GM23338 (cell line): ENCODE results near the gene NTN1. TPM values are rescaled to one million over a fixed set of nuclear protein-coding genes. Genes with fewer than 3 reads are reported as not detected.

ENCODE experiments used
- ATAC-seq: fragments of 200-7000 bp; cut with Tn5 transposase; 3 replicates; pipeline ENCODE4 v1.9.1; 2020
- DNase-seq: peaks from one replicate; pipeline ENCODE4 v3.0.0-alpha.2; 2015; ENCODE audit warnings: low spot score
- H2AFZ ChIP-seq: fragments of 200-600 bp; sonication (generic); 2 replicates; pipeline ENCODE4 v1.8.0; 2016; ENCODE audit warnings: antibody characterized with exemption, mild to moderate bottlenecking, moderate library complexity
- H3F3A ChIP-seq: fragments of 200-600 bp; sonication (generic); replicated peaks from 2 replicates; pipeline ENCODE4 v1.8.0; 2017; ENCODE audit warnings: antibody characterized with exemption, mixed run types, low read depth
- H3K27ac ChIP-seq: fragments of 200-600 bp; sonication (generic); 2 replicates; pipeline ENCODE4 v1.6.1; 2016; ENCODE audit warnings: low read depth
- H3K27me3 ChIP-seq: fragments of 200-600 bp; sonication (generic); 2 replicates; pipeline ENCODE4 v1.8.0; 2016; ENCODE audit warnings: mild to moderate bottlenecking, mixed run types, moderate library complexity; ENCODE audit not compliant: insufficient read depth
- H3K36me3 ChIP-seq: fragments of 200-600 bp; sonication (generic); 2 replicates; pipeline ENCODE4 v1.8.0; 2016; ENCODE audit warnings: mild to moderate bottlenecking; ENCODE audit not compliant: insufficient read depth
- H3K4me1 ChIP-seq: fragments of 200-600 bp; sonication (generic); 2 replicates; pipeline ENCODE4 v1.8.0; 2016; ENCODE audit warnings: mild to moderate bottlenecking, moderate library complexity; ENCODE audit not compliant: insufficient read depth
- H3K4me2 ChIP-seq: fragments of 200-600 bp; sonication (generic); 2 replicates; pipeline ENCODE4 v1.7.1; 2017; ENCODE audit warnings: mixed run types
- H3K4me3 ChIP-seq: fragments of 200-600 bp; sonication (generic); 2 replicates; pipeline ENCODE4 v1.6.1; 2016; ENCODE audit warnings: mixed run types
- H3K79me2 ChIP-seq: fragments of 200-600 bp; sonication (generic); replicated peaks from 2 replicates; pipeline ENCODE4 v1.8.0; 2017; ENCODE audit warnings: mild to moderate bottlenecking; ENCODE audit not compliant: insufficient read depth
- H3K9me2 ChIP-seq: fragments of 200-600 bp; sonication (generic); 2 replicates; pipeline ENCODE4 v1.8.0; 2017; ENCODE audit not compliant: insufficient read depth
- H4K20me1 ChIP-seq: fragments of 200-600 bp; sonication (generic); replicated peaks from 2 replicates; pipeline ENCODE4 v1.8.0; 2017; ENCODE audit warnings: mild to moderate bottlenecking; ENCODE audit not compliant: insufficient read depth
- H3K27ac Mint-ChIP-seq: 2 replicates; pipeline ENCODE4 v1.8.0; 2020; ENCODE audit warnings: inconsistent platforms, mild to moderate bottlenecking, moderate library complexity, mixed read lengths
- H3K27me3 Mint-ChIP-seq: 3 replicates; pipeline ENCODE4 v1.8.0; 2022; ENCODE audit warnings: low read depth, mild to moderate bottlenecking, moderate library complexity, mixed read lengths, inconsistent platforms; ENCODE audit not compliant: insufficient read depth, poor library complexity
- H3K36me3 Mint-ChIP-seq: 3 replicates; pipeline ENCODE4 v1.8.0; 2021; ENCODE audit warnings: low read depth, mild to moderate bottlenecking, inconsistent platforms, moderate library complexity, mixed read lengths
- H3K4me1 Mint-ChIP-seq: 3 replicates; pipeline ENCODE4 v1.8.0; 2020; ENCODE audit warnings: mild to moderate bottlenecking, inconsistent platforms, mixed read lengths
- H3K4me3 Mint-ChIP-seq: 3 replicates; pipeline ENCODE4 v1.8.0; 2021; ENCODE audit warnings: moderate library complexity, mild to moderate bottlenecking, inconsistent platforms, mixed read lengths
- H3K9me3 Mint-ChIP-seq: 3 replicates; pipeline ENCODE4 v1.8.0; 2020; ENCODE audit warnings: moderate library complexity, mild to moderate bottlenecking, inconsistent platforms, mixed read lengths
- CREB1 ChIP-seq: fragments of 250-450 bp; sonication (Bioruptor Pico); IDR thresholded peaks from 2 replicates; pipeline ENCODE4 v1.5.0; 2020; ENCODE audit warnings: low read depth, mild to moderate bottlenecking, moderate library complexity
- EZH2 ChIP-seq: fragments of 200-600 bp; sonication (generic); IDR thresholded peaks from one replicate; pipeline ENCODE4 v1.8.0; 2017; ENCODE audit warnings: antibody characterized with exemption, mild to moderate bottlenecking, low read depth; ENCODE audit not compliant: unreplicated experiment
- EZH2phosphoT487 ChIP-seq: fragments of 200-600 bp; sonication (generic); IDR thresholded peaks from one replicate; pipeline ENCODE4 v1.8.1; 2018; ENCODE audit warnings: antibody characterized with exemption; ENCODE audit not compliant: unreplicated experiment
- JUNB ChIP-seq: IDR thresholded peaks from one replicate; pipeline ENCODE4 v1.6.1; 2016; ENCODE audit warnings: antibody characterized with exemption; ENCODE audit not compliant: unreplicated experiment
- NANOG ChIP-seq: IDR thresholded peaks from 2 replicates; pipeline ENCODE4 v1.6.1; 2016; ENCODE audit warnings: antibody characterized with exemption, borderline replicate concordance
- POLR2AphosphoS5 ChIP-seq: IDR thresholded peaks from 2 replicates; pipeline ENCODE4 v1.6.1; 2016; ENCODE audit warnings: antibody characterized with exemption, low read depth
- STAT1 ChIP-seq: IDR thresholded peaks from one replicate; pipeline ENCODE4 v1.6.1; 2016; ENCODE audit warnings: antibody characterized with exemption; ENCODE audit not compliant: unreplicated experiment
- ZNF114 ChIP-seq: fragments of 250-450 bp; sonication (Bioruptor Pico); IDR thresholded peaks from 2 replicates; pipeline ENCODE4 v1.5.0; 2020; ENCODE audit warnings: mild to moderate bottlenecking, moderate library complexity
- polyA plus RNA-seq: library from polyadenylated mRNA; unstranded; fragments of >200 nt; fragmentation: Nextera tagmentation; extraction: Ambion mirVana; gene quantifications from 2 replicates; pipeline ENCODE4 v1.2.1, GENCODE V29; 2016
- total RNA-seq: library from RNA; depleted of rRNA; stranded (reverse); fragments of >200 nt; shearing (Covaris generic); gene quantifications from 2 replicates; pipeline ENCODE4 v1.2.3, GENCODE V29; 2014
- TF ChIP-seq, protein P1 (sequence below): IDR thresholded peaks from 2 replicates; pipeline ENCODE4 v1.6.1; 2016; ENCODE audit warnings: antibody characterized with exemption
- TF ChIP-seq, protein P2 (sequence below): IDR thresholded peaks from one replicate; pipeline ENCODE4 v1.6.1; 2018; ENCODE audit warnings: antibody characterized with exemption; ENCODE audit not compliant: unreplicated experiment

Gene NTN1
- total and polyA plus RNA-seq, 2 experiments from 2014 or later, result 0.57 to 2.6 TPM

DNA sequence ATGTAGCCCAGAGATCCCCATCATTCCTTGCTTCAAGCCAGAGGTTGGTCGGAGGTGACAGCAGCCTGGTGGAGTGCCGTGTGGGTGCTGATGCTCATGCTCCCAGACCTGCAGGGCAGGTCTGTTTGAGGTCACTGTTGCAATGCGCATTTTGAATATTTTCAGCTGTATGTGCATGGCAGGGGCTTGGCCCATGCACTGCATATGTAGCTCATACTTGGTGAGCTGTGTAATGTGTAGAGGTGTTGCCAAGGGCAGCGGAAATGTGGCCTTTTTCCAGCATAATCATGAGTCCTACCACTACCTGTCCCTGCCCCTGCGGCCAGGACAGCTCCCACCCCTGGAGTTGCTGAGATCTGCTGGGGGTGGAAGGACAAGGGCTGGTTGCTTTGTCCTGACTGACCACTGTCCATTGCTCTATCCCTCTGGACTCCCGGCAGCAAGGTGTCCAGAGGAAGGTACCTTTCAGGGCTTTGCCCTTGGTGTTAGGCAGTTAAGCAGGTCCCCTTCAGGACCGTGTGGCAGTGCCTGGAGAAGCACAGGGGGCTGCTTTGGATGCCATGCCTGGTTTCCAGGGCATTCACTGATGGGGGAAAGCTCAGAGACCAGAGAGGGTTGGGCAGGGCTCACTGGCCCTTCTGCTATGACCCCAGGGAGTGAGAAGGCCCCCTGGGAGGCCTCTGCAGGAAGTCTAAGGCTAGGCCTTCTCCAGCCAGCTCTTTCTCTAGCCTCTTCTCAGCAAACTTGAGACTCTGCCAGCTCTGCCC lies 215.2 kb downstream of the NTN1 start:
- H3K27me3 ChIP-seq, result peaks cover 12% of the 10 kb centered on the region; the same call in 1 of the 2 replicates
- peaks cover 16% of the 10 kb centered on the region for H3K27me3 Mint-ChIP-seq
- DNase-seq (no peak), ATAC-seq (no peak)
- peaks cover 17% of the 10 kb centered on the region for H3K4me1 ChIP-seq
- H3K9me3 Mint-ChIP-seq, result no peaks in the 10 kb centered on the region; the same call in 2 of the 3 replicates
- H3K36me3 ChIP-seq, result no peaks in the 10 kb centered on the region
- no peak overlapping the region for H3K27ac ChIP-seq
- no peak for TF ChIP-seq JUNB
- no peaks in the 10 kb centered on the region for H4K20me1 ChIP-seq
- no peak overlapping the region for H3K4me2 ChIP-seq
- peaks cover 11% of the 10 kb centered on the region for H3K4me1 Mint-ChIP-seq
- no peak overlapping the region for H2AFZ ChIP-seq
- H3K4me3 ChIP-seq, result no peak overlapping the region
- no peaks in the 10 kb centered on the region for H3K9me2 ChIP-seq
- H3K27ac Mint-ChIP-seq, result no peak overlapping the region
- no peaks in the 10 kb centered on the region for H3F3A ChIP-seq
- H3K36me3 Mint-ChIP-seq, result no peaks in the 10 kb centered on the region; the same call in 2 of the 3 replicates
- H3K4me3 Mint-ChIP-seq, result no peak overlapping the region
- H3K79me2 ChIP-seq, result no peaks in the 10 kb centered on the region

DNA sequence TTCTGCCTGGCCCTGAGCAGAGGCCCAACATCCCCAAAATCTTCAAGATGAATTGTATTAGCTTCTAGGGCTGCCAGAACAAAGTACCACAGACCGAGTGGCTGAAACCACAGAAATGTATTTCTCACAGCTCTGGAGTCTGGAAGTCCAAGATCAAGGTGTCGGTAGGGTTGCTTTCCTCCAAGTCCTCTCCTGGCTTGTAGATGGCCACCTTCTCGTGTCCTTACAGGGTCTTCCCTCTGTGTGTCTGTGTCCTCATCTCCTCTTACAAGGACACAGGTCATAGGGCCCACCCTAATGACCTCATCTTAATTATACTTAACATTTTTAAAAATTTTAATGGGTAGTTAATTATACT lies 215.7 kb downstream of the NTN1 start:
- Mint-ChIP-seq H3K4me1 (peaks cover 13% of the 10 kb centered on the region), H3K27me3 (peaks cover 18% of the 10 kb centered on the region)

DNA sequence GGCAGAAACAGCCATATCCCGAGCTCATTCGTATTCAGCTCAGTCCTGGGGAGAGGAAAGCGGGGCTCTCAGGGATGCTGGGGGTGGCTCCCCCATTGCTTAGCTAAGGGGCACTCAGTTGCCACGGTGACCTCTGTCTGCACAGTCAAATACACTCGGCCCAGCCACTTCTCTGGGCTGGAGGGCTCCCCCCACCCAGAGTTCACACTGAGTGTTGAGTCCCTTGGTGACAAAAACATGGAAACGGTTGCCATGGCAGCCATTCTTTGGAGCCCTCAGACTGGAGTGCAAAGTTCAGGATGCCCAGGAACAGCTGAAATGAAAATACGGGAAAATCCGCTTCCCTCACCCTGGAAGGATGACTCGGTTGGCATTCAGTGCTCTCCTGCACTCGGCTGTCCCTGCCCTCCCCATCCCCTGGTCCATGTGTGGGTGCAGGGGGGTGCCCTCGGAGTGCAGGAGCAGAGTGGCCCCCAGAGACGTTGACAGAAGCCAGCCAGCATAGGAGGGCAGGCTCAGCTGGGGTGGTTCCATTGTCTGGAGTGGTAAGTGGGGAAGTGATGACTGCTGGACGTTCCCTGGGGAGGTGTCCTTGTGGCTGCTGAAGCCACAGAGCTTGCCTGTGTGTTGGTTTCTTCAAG lies 216.5 kb downstream of the NTN1 start:
- H3K9me3 Mint-ChIP-seq, result no peaks in the 10 kb centered on the region; the same call in 2 of the 3 replicates
- Histone ChIP-seq H3K36me3 (no peaks in the 10 kb centered on the region), H3K27ac (no peak overlapping the region), H3K9me2 (no peaks in the 10 kb centered on the region), H3K4me3 (no peak overlapping the region), H2AFZ (no peak overlapping the region), H4K20me1 (no peaks in the 10 kb centered on the region), H3F3A (no peaks in the 10 kb centered on the region), H3K4me1 (peaks cover 17% of the 10 kb centered on the region), H3K27me3 (peaks cover 12% of the 10 kb centered on the region; the same call in 1 of the 2 replicates), H3K79me2 (no peaks in the 10 kb centered on the region), H3K4me2 (no peak overlapping the region)
- no peak overlapping the region for H3K4me3 Mint-ChIP-seq
- no peak for ATAC-seq
- no peaks in the 10 kb centered on the region; the same call in 2 of the 3 replicates for H3K36me3 Mint-ChIP-seq
- H3K27me3 Mint-ChIP-seq, result peaks cover 19% of the 10 kb centered on the region
- H3K4me1 Mint-ChIP-seq, result peaks cover 18% of the 10 kb centered on the region
- H3K27ac Mint-ChIP-seq, result no peak overlapping the region
- no peak for DNase-seq
- TF ChIP-seq EZH2 (no peak), POLR2AphosphoS5 (no peak), ZNF114 (CRISPR knock-in tag) (no peak), CREB1 (CRISPR knock-in tag) (no peak), NANOG (no peak), STAT1 (no peak)
- TF ChIP-seq, protein P1, sequence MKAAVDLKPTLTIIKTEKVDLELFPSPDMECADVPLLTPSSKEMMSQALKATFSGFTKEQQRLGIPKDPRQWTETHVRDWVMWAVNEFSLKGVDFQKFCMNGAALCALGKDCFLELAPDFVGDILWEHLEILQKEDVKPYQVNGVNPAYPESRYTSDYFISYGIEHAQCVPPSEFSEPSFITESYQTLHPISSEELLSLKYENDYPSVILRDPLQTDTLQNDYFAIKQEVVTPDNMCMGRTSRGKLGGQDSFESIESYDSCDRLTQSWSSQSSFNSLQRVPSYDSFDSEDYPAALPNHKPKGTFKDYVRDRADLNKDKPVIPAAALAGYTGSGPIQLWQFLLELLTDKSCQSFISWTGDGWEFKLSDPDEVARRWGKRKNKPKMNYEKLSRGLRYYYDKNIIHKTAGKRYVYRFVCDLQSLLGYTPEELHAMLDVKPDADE, result no peak
- TF ChIP-seq, protein P2, sequence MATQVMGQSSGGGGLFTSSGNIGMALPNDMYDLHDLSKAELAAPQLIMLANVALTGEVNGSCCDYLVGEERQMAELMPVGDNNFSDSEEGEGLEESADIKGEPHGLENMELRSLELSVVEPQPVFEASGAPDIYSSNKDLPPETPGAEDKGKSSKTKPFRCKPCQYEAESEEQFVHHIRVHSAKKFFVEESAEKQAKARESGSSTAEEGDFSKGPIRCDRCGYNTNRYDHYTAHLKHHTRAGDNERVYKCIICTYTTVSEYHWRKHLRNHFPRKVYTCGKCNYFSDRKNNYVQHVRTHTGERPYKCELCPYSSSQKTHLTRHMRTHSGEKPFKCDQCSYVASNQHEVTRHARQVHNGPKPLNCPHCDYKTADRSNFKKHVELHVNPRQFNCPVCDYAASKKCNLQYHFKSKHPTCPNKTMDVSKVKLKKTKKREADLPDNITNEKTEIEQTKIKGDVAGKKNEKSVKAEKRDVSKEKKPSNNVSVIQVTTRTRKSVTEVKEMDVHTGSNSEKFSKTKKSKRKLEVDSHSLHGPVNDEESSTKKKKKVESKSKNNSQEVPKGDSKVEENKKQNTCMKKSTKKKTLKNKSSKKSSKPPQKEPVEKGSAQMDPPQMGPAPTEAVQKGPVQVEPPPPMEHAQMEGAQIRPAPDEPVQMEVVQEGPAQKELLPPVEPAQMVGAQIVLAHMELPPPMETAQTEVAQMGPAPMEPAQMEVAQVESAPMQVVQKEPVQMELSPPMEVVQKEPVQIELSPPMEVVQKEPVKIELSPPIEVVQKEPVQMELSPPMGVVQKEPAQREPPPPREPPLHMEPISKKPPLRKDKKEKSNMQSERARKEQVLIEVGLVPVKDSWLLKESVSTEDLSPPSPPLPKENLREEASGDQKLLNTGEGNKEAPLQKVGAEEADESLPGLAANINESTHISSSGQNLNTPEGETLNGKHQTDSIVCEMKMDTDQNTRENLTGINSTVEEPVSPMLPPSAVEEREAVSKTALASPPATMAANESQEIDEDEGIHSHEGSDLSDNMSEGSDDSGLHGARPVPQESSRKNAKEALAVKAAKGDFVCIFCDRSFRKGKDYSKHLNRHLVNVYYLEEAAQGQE, result no peak

More for the DNA sequence above, 215.7 kb downstream of the NTN1 start:
- Mint-ChIP-seq H3K27ac (no peak overlapping the region), H3K9me3 (no peaks in the 10 kb centered on the region; the same call in 2 of the 3 replicates), H3K36me3 (no peaks in the 10 kb centered on the region; the same call in 2 of the 3 replicates), H3K4me3 (no peak overlapping the region)
- Histone ChIP-seq H3K27me3 (peaks cover 12% of the 10 kb centered on the region; the same call in 1 of the 2 replicates), H3K9me2 (no peaks in the 10 kb centered on the region), H3K4me3 (no peak overlapping the region), H3K79me2 (no peaks in the 10 kb centered on the region), H3K4me2 (no peak overlapping the region), H4K20me1 (no peaks in the 10 kb centered on the region), H3K36me3 (no peaks in the 10 kb centered on the region), H3K27ac (no peak overlapping the region), H3F3A (no peaks in the 10 kb centered on the region), H2AFZ (no peak overlapping the region), H3K4me1 (peaks cover 17% of the 10 kb centered on the region)
- TF ChIP-seq STAT1 (no peak), CREB1 (CRISPR knock-in tag) (no peak), EZH2phosphoT487 (no peak), JUNB (no peak)
- TF ChIP-seq, protein P1, result no peak
- DNase-seq (no peak), ATAC-seq (no peak)
